SK-N-SH treated with all-trans-retinoic acid at 6 μM for 48 hours (cell line): ENCODE measurements around the gene PDRG1.

Experiments used
- ARNTL ChIP-seq: fragments of 450-650 bp; formaldehyde crosslinking; IDR thresholded peaks from 2 replicates; pipeline ENCODE4 v1.5.0; 2020; ENCODE audit warnings: low read depth, mild to moderate bottlenecking, moderate library complexity, borderline replicate concordance
- CSDC2 ChIP-seq: fragments of 250-450 bp; sonication (Bioruptor Pico); IDR thresholded peaks from 2 replicates; pipeline ENCODE4 v1.5.0; 2020; ENCODE audit warnings: mild to moderate bottlenecking, moderate library complexity
- GLIS3 ChIP-seq: fragments of 250-450 bp; sonication (Bioruptor Pico); IDR thresholded peaks from 2 replicates; pipeline ENCODE4 v1.5.0; 2020; ENCODE audit warnings: mild to moderate bottlenecking, moderate library complexity
- SNAI2 ChIP-seq: fragments of 250-450 bp; sonication (Bioruptor Pico); IDR thresholded peaks from 2 replicates; pipeline ENCODE4 v1.5.0; 2020; ENCODE audit warnings: mild to moderate bottlenecking, moderate library complexity
- TOX ChIP-seq: fragments of 250-450 bp; sonication (Bioruptor Pico); IDR thresholded peaks from 2 replicates; pipeline ENCODE4 v1.8.0; 2021; ENCODE audit warnings: mild to moderate bottlenecking, moderate library complexity, borderline replicate concordance
- ZNF70 ChIP-seq: fragments of 450-650 bp; formaldehyde crosslinking; IDR thresholded peaks from 2 replicates; pipeline ENCODE4 v1.5.0; 2020; ENCODE audit warnings: mild to moderate bottlenecking, moderate library complexity
- TF ChIP-seq, protein P1 (sequence below): fragments of 250-450 bp; sonication (Bioruptor Pico); IDR thresholded peaks from 2 replicates; pipeline ENCODE4 v1.5.1; 2021; ENCODE audit warnings: mild to moderate bottlenecking, moderate library complexity
- TF ChIP-seq, protein P2 (sequence below): fragments of 250-450 bp; sonication (Bioruptor Pico); IDR thresholded peaks from 2 replicates; pipeline ENCODE4 v1.8.0; 2020; ENCODE audit warnings: mild to moderate bottlenecking, moderate library complexity, borderline replicate concordance

DNA sequence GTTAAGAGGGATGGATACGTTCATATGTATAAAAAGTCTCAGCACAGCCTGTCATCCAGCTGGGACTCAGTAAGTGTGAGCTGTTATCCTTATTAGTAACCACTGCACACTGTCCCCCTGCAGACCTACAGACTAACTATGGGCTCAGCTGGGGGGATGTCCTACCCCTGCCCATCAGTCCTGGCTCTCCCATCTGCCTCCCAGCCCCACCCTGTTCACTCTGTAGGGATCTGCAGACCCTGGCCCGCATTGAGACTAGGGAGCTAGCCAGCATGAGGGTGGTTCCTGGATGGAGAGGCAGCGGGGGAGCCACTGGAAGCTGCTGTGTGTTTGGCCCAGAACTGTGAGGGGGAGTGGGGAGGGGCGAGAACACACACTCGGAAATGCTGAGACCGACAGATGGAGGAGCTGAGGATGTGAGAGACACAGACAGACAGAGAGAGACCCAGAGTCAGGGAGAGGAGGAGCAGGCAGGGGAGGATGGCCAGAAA is 33.2 kb upstream of the PDRG1 start:
- TF ChIP-seq GLIS3 (CRISPR knock-in tag) (no peak), ZNF70 (no peak), TOX (CRISPR knock-in tag) (no peak), ARNTL (CRISPR knock-in tag) (no peak), CSDC2 (no peak), SNAI2 (CRISPR knock-in tag) (no peak)
- TF ChIP-seq, protein P1, sequence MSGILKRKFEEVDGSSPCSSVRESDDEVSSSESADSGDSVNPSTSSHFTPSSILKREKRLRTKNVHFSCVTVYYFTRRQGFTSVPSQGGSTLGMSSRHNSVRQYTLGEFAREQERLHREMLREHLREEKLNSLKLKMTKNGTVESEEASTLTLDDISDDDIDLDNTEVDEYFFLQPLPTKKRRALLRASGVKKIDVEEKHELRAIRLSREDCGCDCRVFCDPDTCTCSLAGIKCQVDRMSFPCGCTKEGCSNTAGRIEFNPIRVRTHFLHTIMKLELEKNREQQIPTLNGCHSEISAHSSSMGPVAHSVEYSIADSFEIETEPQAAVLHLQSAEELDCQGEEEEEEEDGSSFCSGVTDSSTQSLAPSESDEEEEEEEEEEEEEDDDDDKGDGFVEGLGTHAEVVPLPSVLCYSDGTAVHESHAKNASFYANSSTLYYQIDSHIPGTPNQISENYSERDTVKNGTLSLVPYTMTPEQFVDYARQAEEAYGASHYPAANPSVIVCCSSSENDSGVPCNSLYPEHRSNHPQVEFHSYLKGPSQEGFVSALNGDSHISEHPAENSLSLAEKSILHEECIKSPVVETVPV (CRISPR knock-in tag), result no peak
- TF ChIP-seq, protein P2, sequence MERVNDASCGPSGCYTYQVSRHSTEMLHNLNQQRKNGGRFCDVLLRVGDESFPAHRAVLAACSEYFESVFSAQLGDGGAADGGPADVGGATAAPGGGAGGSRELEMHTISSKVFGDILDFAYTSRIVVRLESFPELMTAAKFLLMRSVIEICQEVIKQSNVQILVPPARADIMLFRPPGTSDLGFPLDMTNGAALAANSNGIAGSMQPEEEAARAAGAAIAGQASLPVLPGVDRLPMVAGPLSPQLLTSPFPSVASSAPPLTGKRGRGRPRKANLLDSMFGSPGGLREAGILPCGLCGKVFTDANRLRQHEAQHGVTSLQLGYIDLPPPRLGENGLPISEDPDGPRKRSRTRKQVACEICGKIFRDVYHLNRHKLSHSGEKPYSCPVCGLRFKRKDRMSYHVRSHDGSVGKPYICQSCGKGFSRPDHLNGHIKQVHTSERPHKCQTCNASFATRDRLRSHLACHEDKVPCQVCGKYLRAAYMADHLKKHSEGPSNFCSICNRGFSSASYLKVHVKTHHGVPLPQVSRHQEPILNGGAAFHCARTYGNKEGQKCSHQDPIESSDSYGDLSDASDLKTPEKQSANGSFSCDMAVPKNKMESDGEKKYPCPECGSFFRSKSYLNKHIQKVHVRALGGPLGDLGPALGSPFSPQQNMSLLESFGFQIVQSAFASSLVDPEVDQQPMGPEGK, result no peak
